ACC112 (cell line): ENCODE data around the gene SPECC1L.

ENCODE experiments used
- H2AFZ ChIP-seq: fragments of 200-600 bp; sonication (generic); one replicate; pipeline ENCODE4 v1.6.0; 2017; ENCODE audit warnings: antibody characterized with exemption, low read length; ENCODE audit not compliant: unreplicated experiment
- H3K27ac ChIP-seq: fragments of 200-600 bp; sonication (generic); 2 replicates; pipeline ENCODE4 v1.5.1; 2014; ENCODE audit warnings: low read depth, mild to moderate bottlenecking, antibody characterized with exemption, low read length, moderate library complexity
- H3K27me3 ChIP-seq: fragments of 200-600 bp; sonication (generic); 2 replicates; pipeline ENCODE4 v1.6.1; 2014; ENCODE audit warnings: mild to moderate bottlenecking, antibody characterized with exemption, low read length, moderate library complexity, mixed read lengths; ENCODE audit not compliant: insufficient read depth
- H3K36me3 ChIP-seq: fragments of 200-600 bp; sonication (generic); 2 replicates; pipeline ENCODE4 v1.6.1; 2016; ENCODE audit warnings: mild to moderate bottlenecking, antibody characterized with exemption, low read length, moderate library complexity, mixed read lengths; ENCODE audit not compliant: insufficient read depth
- H3K4me1 ChIP-seq: fragments of 200-600 bp; sonication (generic); one replicate; pipeline ENCODE4 v1.6.1; 2016; ENCODE audit warnings: low read length, mixed read lengths; ENCODE audit not compliant: insufficient read depth, unreplicated experiment, control insufficient read depth
- H3K4me3 ChIP-seq: fragments of 200-600 bp; sonication (generic); 2 replicates; pipeline ENCODE4 v1.5.1; 2014; ENCODE audit warnings: mild to moderate bottlenecking, low read depth, low read length
- H3K79me2 ChIP-seq: fragments of 200-600 bp; sonication (generic); one replicate; pipeline ENCODE4 v1.6.0; 2016; ENCODE audit warnings: low read length; ENCODE audit not compliant: control insufficient read depth, unreplicated experiment, insufficient read depth

The SPECC1L gene

GRCh38 chr22:24361976-24362646 lies 91.5 kb downstream of the SPECC1L start:
- no peak overlapping the region for H2AFZ ChIP-seq
- no peaks in the 10 kb centered on the region for H3K36me3 ChIP-seq
- H3K4me1 ChIP-seq, result no peaks in the 10 kb centered on the region
- no peak overlapping the region for H3K4me3 ChIP-seq
- no peaks in the 10 kb centered on the region for H3K27me3 ChIP-seq
- no peaks in the 10 kb centered on the region for H3K79me2 ChIP-seq
- no peak overlapping the region for H3K27ac ChIP-seq

- Histone ChIP-seq H3K36me3 (no peaks in the 10 kb centered on the region), H3K79me2 (no peaks in the 10 kb centered on the region), H3K27ac (no peak overlapping the region), H3K4me1 (peaks cover 5% of the 10 kb centered on the region), H2AFZ (no peak overlapping the region), H3K4me3 (no peak overlapping the region), H3K27me3 (no peaks in the 10 kb centered on the region)
These were observed 92.6 kb downstream of the SPECC1L start for GRCh38 chr22:24363243-24363642.

GRCh38 chr22:24366701-24367100 lies 96.1 kb downstream of the SPECC1L start:
- H3K36me3 ChIP-seq, result peaks cover 28% of the 10 kb centered on the region
- H3K27me3 ChIP-seq, result no peaks in the 10 kb centered on the region
- H3K4me3 ChIP-seq, result no peak overlapping the region
- H3K27ac ChIP-seq, result no peak overlapping the region
- peaks cover 5% of the 10 kb centered on the region for H3K4me1 ChIP-seq
- H2AFZ ChIP-seq, result no peak overlapping the region
- no peaks in the 10 kb centered on the region for H3K79me2 ChIP-seq

GRCh38 chr22:24367841-24368240 lies 97.2 kb downstream of the SPECC1L start:
- no peaks in the 10 kb centered on the region for H3K27me3 ChIP-seq
- no peaks in the 10 kb centered on the region for H3K79me2 ChIP-seq
- peak overlapping the region; percentile 37 for H3K27ac ChIP-seq
- H3K4me3 ChIP-seq, result no peak overlapping the region
- no peak overlapping the region for H2AFZ ChIP-seq
- peaks cover 30% of the 10 kb centered on the region for H3K36me3 ChIP-seq
- H3K4me1 ChIP-seq, result peaks cover 5% of the 10 kb centered on the region

- no peaks in the 10 kb centered on the region for H3K79me2 ChIP-seq
- H2AFZ ChIP-seq, result no peak overlapping the region
- peaks cover 36% of the 10 kb centered on the region for H3K36me3 ChIP-seq
- H3K27ac ChIP-seq, result no peak overlapping the region
- no peak overlapping the region for H3K4me3 ChIP-seq
- H3K4me1 ChIP-seq, result peaks cover 5% of the 10 kb centered on the region
- H3K27me3 ChIP-seq, result no peaks in the 10 kb centered on the region
These were observed 99.8 kb downstream of the SPECC1L start for GRCh38 chr22:24370401-24370800.

GRCh38 chr22:24376002-24376401 lies 105.4 kb downstream of the SPECC1L start:
- Histone ChIP-seq H3K4me1 (peaks cover 4% of the 10 kb centered on the region), H3K36me3 (peaks cover 21% of the 10 kb centered on the region), H3K79me2 (no peaks in the 10 kb centered on the region), H3K27me3 (no peaks in the 10 kb centered on the region), H3K27ac (no peak overlapping the region), H3K4me3 (no peak overlapping the region), H2AFZ (no peak overlapping the region)

GRCh38 chr22:24376586-24376985 lies 106.0 kb downstream of the SPECC1L start:
- H3K79me2 ChIP-seq, result no peaks in the 10 kb centered on the region
- H3K27me3 ChIP-seq, result no peaks in the 10 kb centered on the region
- no peak overlapping the region for H2AFZ ChIP-seq
- H3K27ac ChIP-seq, result no peak overlapping the region
- H3K4me1 ChIP-seq, result peaks cover 4% of the 10 kb centered on the region
- no peak overlapping the region for H3K4me3 ChIP-seq
- H3K36me3 ChIP-seq, result peaks cover 16% of the 10 kb centered on the region

GRCh38 chr22:24379536-24379935 lies 108.9 kb downstream of the SPECC1L start:
- peaks cover 13% of the 10 kb centered on the region for H3K36me3 ChIP-seq
- no peak overlapping the region for H3K27ac ChIP-seq
- peaks cover 4% of the 10 kb centered on the region for H3K4me1 ChIP-seq
- H3K4me3 ChIP-seq, result no peak overlapping the region
- no peaks in the 10 kb centered on the region for H3K27me3 ChIP-seq
- H2AFZ ChIP-seq, result no peak overlapping the region
- no peaks in the 10 kb centered on the region for H3K79me2 ChIP-seq

- no peak overlapping the region for H3K4me3 ChIP-seq
- no peak overlapping the region for H2AFZ ChIP-seq
- no peaks in the 10 kb centered on the region for H3K27me3 ChIP-seq
- H3K4me1 ChIP-seq, result peaks cover 4% of the 10 kb centered on the region
- peaks cover 7% of the 10 kb centered on the region for H3K36me3 ChIP-seq
- no peak overlapping the region for H3K27ac ChIP-seq
- no peaks in the 10 kb centered on the region for H3K79me2 ChIP-seq
These were observed 109.7 kb downstream of the SPECC1L start for GRCh38 chr22:24380220-24380904.

- no peaks in the 10 kb centered on the region for H3K79me2 ChIP-seq
- peaks cover 7% of the 10 kb centered on the region; the same call in 1 of the 2 replicates for H3K36me3 ChIP-seq
- no peak overlapping the region for H3K27ac ChIP-seq
These were observed 110.2 kb downstream of the SPECC1L start for GRCh38 chr22:24380905-24381230.

GRCh38 chr22:24383061-24383460 lies 112.4 kb downstream of the SPECC1L start:
- Histone ChIP-seq H3K27ac (no peak overlapping the region), H3K79me2 (no peaks in the 10 kb centered on the region), H3K4me3 (no peak overlapping the region), H3K36me3 (no peaks in the 10 kb centered on the region), H3K4me1 (peaks cover 4% of the 10 kb centered on the region), H2AFZ (no peak overlapping the region), H3K27me3 (no peaks in the 10 kb centered on the region)

More at GRCh38 chr22:24380905-24381230, 110.2 kb downstream of the SPECC1L start:
- Histone ChIP-seq H2AFZ (no peak overlapping the region), H3K4me1 (peaks cover 4% of the 10 kb centered on the region), H3K27me3 (no peaks in the 10 kb centered on the region), H3K4me3 (no peak overlapping the region)
